ENCODE results near the gene METTL23. TPM values are rescaled to one million over a fixed set of nuclear protein-coding genes. Genes with fewer than 3 reads are reported as not detected.
"Not testable (repeated sequence)": the region's sequence is repeated elsewhere in the genome, so short reads cannot be mapped to it uniquely, and the experiment has no call there.

The METTL23 gene
- total RNA-seq, 4 donors from 2014 or later: 19.2 to 52.6 (median 25.1) TPM

DNA sequence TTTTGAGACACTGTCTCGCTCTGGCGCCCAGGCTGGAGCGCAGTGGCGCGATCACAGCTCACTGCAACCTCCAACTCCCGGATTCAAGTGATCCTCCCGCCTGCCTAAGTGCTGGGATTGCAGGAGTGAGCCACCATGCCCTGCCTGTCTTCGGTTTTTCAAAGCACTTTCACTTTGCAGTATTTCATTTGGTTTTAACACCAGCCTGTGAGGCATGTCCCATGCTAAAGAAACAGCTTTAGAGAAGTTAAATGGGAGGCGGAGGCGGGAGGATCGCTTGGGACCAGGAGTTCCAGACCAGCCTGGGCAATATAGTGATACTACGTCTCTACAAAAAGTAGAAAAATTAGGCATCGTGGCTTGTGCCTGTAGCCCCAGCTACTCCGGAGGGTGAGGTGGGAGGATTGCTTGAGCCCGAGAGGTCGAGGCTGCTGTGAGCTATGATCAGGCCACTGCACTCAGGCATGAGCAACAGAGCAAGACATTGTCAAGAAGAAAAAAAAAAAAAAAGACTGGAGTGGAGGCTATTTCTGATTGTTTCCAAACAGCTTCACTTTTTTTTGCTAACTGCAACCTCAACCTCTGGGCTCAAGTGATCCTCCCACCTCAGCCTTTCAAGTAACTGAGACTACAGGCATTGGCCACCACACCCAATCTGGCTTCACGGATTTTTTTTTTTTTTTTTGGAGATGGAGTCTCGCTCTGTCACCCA lies 1.3 kb downstream of the METTL23 start:
- Histone ChIP-seq H3K36me3 (peaks cover 0 to 52% of the 10 kb centered on the region in 2 donors), H3K27me3 (no peaks in the 10 kb centered on the region), H3K4me3 (peak overlapping the region; percentile 77 to 97), H3K4me1 (peaks cover 2 to 85% (median 26%) of the 10 kb centered on the region in 3 donors), H3K9me3 (no peaks in the 10 kb centered on the region), H3K27ac (peak overlapping the region; percentile 96 to 100 (median 100))
- TF ChIP-seq POLR2AphosphoS5 (IDR thresholded peaks at IDR 0.05): no peak
- no peak for TF ChIP-seq POLR2A (IDR thresholded peaks at IDR 0.05)
- 54 to 74% methylated on average over 5 to 11 of the region's 18 CpGs for WGBS, 2 donors (ENCODE audit: low coverage in 1 of 2)
- no peak for ATAC-seq

DNA sequence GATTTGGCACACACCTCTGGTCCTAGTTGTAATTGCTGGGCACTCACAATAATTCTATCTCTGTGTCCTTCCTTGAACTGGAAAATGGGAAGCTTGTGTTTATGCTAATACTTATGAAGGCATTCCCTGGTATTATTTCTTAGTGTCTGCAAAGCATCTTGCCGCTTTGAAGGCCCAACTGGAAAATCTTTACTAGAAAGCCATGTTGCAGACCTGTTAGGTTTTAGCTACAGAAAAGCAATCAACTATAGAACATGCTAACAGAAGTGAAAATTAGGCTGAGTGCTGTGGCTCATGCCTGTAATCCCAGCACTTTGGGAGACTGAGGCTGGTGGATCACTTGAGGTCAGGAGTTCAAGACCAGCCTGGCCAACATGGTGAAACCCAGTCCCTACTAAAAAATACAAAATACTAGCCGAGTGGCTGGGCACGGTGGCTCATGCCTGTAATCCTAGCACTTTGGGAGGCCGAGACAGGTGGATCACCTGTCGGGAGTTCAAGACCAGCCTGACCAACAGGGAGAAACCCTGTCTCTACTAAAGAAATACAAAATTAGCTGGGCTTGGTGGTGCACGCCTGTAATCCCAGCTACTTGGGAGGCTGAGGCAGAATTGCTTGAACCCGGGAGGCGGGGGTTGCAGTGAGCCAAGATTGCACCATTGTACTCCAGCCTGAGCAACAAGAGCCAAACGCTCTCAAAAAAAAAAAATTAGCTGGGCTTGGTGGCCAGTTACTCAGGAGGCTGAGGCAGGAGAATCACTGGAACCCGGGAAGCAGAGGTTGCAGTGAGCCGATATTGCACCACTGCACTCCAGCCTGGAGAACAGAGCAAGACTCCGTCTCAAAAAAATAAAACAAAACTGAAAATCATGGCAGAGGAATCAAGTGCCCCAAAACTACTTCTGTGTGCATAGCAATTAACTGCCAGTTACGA lies 5.4 kb downstream of the METTL23 start:
- H3K27me3 ChIP-seq, H3K4me3 ChIP-seq, ATAC-seq, H3K9me3 ChIP-seq: not testable (repeated sequence)
- Histone ChIP-seq H3K36me3 (peaks cover 0 to 59% of the 10 kb centered on the region in 2 donors), H3K27ac (peak overlapping the region in 3 of 4 donors; percentile 20 to 99 (median 48)), H3K4me1 (peaks cover 3 to 86% (median 32%) of the 10 kb centered on the region in 3 donors)
- 59% methylated on average over 4 to 6 of the region's 13 CpGs for WGBS, 2 donors (ENCODE audit: low coverage in 1 of 2)

DNA sequence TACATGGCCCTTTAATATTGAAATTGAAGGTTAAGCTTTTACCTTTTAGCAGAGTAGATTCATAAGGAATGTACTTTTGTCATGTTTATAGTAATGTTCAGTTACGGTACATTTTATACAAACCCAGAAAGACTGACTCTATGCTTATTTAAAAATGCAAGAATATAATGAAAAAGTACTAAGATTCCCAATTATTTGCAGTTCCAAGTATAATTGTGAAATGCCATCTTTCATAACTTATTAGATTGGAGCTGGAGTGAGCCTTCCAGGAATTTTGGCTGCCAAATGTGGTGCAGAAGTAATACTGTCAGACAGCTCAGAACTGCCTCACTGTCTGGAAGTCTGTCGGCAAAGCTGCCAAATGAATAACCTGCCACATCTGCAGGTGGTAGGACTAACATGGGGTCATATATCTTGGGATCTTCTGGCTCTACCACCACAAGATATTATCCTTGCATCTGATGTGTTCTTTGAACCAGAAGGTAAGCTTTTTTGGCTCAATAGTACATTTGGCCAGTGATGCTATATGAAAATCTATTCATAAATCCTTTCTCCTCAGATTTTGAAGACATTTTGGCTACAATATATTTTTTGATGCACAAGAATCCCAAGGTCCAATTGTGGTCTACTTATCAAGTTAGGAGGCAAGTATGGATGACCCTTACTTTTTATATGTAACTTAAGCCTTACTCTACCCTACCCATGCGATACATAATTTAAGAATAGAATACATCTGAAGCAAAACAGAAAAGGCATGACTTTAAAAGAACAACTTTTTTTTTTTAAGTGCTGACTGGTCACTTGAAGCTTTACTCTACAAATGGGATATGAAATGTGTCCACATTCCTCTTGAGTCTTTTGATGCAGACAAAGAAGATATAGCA lies 6.3 kb downstream of the METTL23 start:
- Histone ChIP-seq H3K9me3 (no peaks in the 10 kb centered on the region), H3K4me1 (peaks cover 3 to 78% (median 24%) of the 10 kb centered on the region in 3 donors), H3K27ac (peak overlapping the region in 3 of 4 donors; percentile 48 to 99 (median 98)), H3K4me3 (no peak overlapping the region), H3K36me3 (peaks cover 0 to 59% of the 10 kb centered on the region in 2 donors), H3K27me3 (no peaks in the 10 kb centered on the region)
- TF ChIP-seq, protein P1, sequence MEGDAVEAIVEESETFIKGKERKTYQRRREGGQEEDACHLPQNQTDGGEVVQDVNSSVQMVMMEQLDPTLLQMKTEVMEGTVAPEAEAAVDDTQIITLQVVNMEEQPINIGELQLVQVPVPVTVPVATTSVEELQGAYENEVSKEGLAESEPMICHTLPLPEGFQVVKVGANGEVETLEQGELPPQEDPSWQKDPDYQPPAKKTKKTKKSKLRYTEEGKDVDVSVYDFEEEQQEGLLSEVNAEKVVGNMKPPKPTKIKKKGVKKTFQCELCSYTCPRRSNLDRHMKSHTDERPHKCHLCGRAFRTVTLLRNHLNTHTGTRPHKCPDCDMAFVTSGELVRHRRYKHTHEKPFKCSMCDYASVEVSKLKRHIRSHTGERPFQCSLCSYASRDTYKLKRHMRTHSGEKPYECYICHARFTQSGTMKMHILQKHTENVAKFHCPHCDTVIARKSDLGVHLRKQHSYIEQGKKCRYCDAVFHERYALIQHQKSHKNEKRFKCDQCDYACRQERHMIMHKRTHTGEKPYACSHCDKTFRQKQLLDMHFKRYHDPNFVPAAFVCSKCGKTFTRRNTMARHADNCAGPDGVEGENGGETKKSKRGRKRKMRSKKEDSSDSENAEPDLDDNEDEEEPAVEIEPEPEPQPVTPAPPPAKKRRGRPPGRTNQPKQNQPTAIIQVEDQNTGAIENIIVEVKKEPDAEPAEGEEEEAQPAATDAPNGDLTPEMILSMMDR (IDR thresholded peaks at IDR 0.05): no peak
- TF ChIP-seq EP300 (IDR thresholded peaks at IDR 0.05) (no peak), POLR2AphosphoS5 (IDR thresholded peaks at IDR 0.05) (no peak), POLR2A (IDR thresholded peaks at IDR 0.05) (no peak)
- WGBS, 2 donors (ENCODE audit: low coverage in 1 of 2): 34 to 39% methylated on average over 3 of the region's 3 CpGs
- no peak for ATAC-seq

DNA sequence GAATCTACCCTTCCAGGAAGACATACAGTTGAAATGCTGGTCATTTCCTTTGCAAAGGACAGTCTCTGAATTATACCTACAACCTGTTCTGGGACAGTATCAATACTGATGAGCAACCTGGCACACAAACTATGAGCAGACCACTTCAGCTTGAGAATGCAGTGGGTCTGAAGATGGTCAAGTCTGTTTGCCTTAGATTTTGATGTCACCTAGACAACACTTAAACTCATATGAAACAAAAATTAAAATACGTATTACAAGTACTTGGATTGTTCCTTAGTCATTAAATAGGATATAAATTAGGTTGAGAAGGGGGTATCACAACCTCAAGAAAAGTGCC lies 6.9 kb downstream of the METTL23 start:
- 40 to 68% methylated on average over 1 of the region's 1 CpG for WGBS, 2 donors (ENCODE audit: low coverage in 1 of 2)
- Histone ChIP-seq H3K36me3 (peaks cover 0 to 59% of the 10 kb centered on the region in 2 donors), H3K4me1 (peaks cover 3 to 75% (median 24%) of the 10 kb centered on the region in 3 donors), H3K27ac (peak overlapping the region in 3 of 4 donors; percentile 48 to 99 (median 98)), H3K4me3 (no peak overlapping the region), H3K9me3 (no peaks in the 10 kb centered on the region), H3K27me3 (no peaks in the 10 kb centered on the region)
- ATAC-seq: no peak
- TF ChIP-seq POLR2AphosphoS5 (IDR thresholded peaks at IDR 0.05) (no peak), EP300 (IDR thresholded peaks at IDR 0.05) (no peak), POLR2A (IDR thresholded peaks at IDR 0.05) (no peak)
- TF ChIP-seq, protein P1 (IDR thresholded peaks at IDR 0.05): no peak

DNA sequence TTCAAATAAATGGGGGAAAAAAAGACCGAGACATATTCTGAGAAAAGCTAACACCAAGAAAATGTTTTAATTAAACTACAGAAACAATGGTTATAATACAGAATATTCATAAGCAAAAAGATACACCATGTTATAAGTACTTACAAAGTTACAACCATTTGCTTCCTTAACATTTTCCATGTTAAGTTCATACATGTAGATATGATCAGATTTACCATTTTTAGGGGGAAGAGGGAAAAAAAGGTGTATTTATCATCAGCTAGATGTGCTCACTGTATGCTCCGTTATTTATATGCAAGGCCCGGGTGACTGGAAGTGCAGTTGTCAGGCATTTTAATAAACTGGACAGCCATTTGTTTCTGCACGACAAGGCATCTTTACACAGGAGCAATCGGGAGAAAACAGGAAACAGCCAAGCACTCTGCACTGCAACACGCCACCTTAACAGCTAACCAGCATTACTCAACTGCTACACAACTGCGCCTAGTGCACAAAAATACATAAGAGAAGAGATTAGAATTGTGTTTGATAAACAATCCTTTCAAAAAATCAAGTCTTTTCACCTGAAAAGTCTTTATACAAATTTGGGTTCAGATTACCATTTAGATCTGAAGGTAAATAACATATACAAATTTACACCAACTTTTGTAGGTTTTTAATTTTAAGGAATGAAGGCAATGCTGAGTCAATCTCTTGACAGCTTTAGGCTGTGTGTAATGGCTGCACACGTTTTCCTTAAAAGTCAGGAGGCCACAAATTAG lies 7.6 kb downstream of the METTL23 start:
- Histone ChIP-seq H3K27ac (peak overlapping the region in 3 of 4 donors; percentile 48 to 99 (median 98)), H3K4me3 (peak overlapping the region in 1 of 2 donors; percentile 94), H3K9me3 (no peaks in the 10 kb centered on the region), H3K4me1 (peaks cover 3 to 75% (median 30%) of the 10 kb centered on the region in 3 donors), H3K36me3 (peaks cover 0 to 59% of the 10 kb centered on the region in 2 donors), H3K27me3 (no peaks in the 10 kb centered on the region)
- TF ChIP-seq POLR2A (IDR thresholded peaks at IDR 0.05): no peak
- no peak for TF ChIP-seq EP300 (IDR thresholded peaks at IDR 0.05)
- no peak for TF ChIP-seq POLR2AphosphoS5 (IDR thresholded peaks at IDR 0.05)
- ATAC-seq: no peak
- 25 to 26% methylated on average over 7 to 8 of the region's 8 CpGs for WGBS, 2 donors (ENCODE audit: low coverage in 1 of 2)
